GM18507 (cell line): ENCODE data around the gene PAM16.
"Not testable (repeated sequence)": the region's sequence is repeated elsewhere in the genome, so short reads cannot be mapped to it uniquely, and the experiment has no call there.

Experiments
- DNase-seq: peaks from one replicate; pipeline ENCODE4 v3.0.0; 2011; ENCODE audit warnings: low read depth; ENCODE audit not compliant: insufficient read length; ENCODE audit errors: extremely low spot score
- FAIRE-seq: peaks from 2 replicates; lab custom pipeline; 2011; peaks lifted over from hg19 to GRCh38; lab: Jason Lieb, UNC

Gene PAM16

GRCh38 chr16:4350787-4351659 is at the start of gene PAM16:
PAM16 (minus strand) TSS chr16:4351321; CDS start chr16:4351234, 87 bp downstream.
- FAIRE-seq (peak; percentile 93), DNase-seq (peak; percentile 97)

GRCh38 chr16:4399001-4399730 is 48.0 kb upstream of the PAM16 start:
- FAIRE-seq, result no peak
- no peak for DNase-seq

- no peak for DNase-seq
- FAIRE-seq, result no peak
Measured at GRCh38 chr16:4395055-4395726, 44.1 kb upstream of the PAM16 start.

- not testable (repeated sequence) for DNase-seq, FAIRE-seq
Measured at GRCh38 chr16:4393850-4394249, 42.7 kb upstream of the PAM16 start.

- FAIRE-seq (no peak), DNase-seq (no peak)
Measured at GRCh38 chr16:4393240-4393600, 42.1 kb upstream of the PAM16 start.

GRCh38 chr16:4392382-4393239 is 41.5 kb upstream of the PAM16 start:
- FAIRE-seq, result no peak
- DNase-seq, result no peak

- FAIRE-seq (no peak), DNase-seq (no peak)
Measured at GRCh38 chr16:4391631-4392381, 40.7 kb upstream of the PAM16 start.

- FAIRE-seq, result no peak
- DNase-seq, result no peak
Measured at GRCh38 chr16:4390266-4391260, 39.4 kb upstream of the PAM16 start.

GRCh38 chr16:4389051-4389955 is 38.2 kb upstream of the PAM16 start:
- FAIRE-seq, result no peak
- no peak for DNase-seq

- no peak for FAIRE-seq
- no peak for DNase-seq
Measured at GRCh38 chr16:4388271-4389021, 37.3 kb upstream of the PAM16 start.

GRCh38 chr16:4387781-4388180 is 36.7 kb upstream of the PAM16 start:
- FAIRE-seq, result no peak
- no peak for DNase-seq

- no peak for FAIRE-seq
- DNase-seq, result no peak
Measured at GRCh38 chr16:4386951-4387565, 35.9 kb upstream of the PAM16 start.

- FAIRE-seq (no peak), DNase-seq (no peak)
Measured at GRCh38 chr16:4386451-4386805, 35.3 kb upstream of the PAM16 start.

GRCh38 chr16:4385789-4386450 is 34.8 kb upstream of the PAM16 start:
- no peak for DNase-seq
- FAIRE-seq, result no peak
